GM19193 (cell line): Measurements from ENCODE around the gene EIF4EBP3.

Experiments
- POLR2A ChIP-seq: IDR thresholded peaks from 4 replicates; pipeline ENCODE4 v1.6.1; 2011; ENCODE audit not compliant: insufficient read depth, insufficient read length; ENCODE audit errors: extremely low read depth

EIF4EBP3 gene

GRCh38 chr5:140565024-140565779, 17.7 kb downstream of the EIF4EBP3 start:
- TF ChIP-seq POLR2A, result no peak

- TF ChIP-seq POLR2A, result no peak
These were observed 18.3 kb downstream of the EIF4EBP3 start for GRCh38 chr5:140565780-140566095.

GRCh38 chr5:140566665-140567064, 19.2 kb downstream of the EIF4EBP3 start:
- no peak for TF ChIP-seq POLR2A

- TF ChIP-seq POLR2A, result no peak
These were observed 19.8 kb downstream of the EIF4EBP3 start for GRCh38 chr5:140567136-140567818.

GRCh38 chr5:140567871-140568270, 20.4 kb downstream of the EIF4EBP3 start:
- TF ChIP-seq POLR2A, result no peak

GRCh38 chr5:140568443-140569063, 21.1 kb downstream of the EIF4EBP3 start:
- TF ChIP-seq POLR2A, result peak; percentile 17

- peak; percentile 3 for TF ChIP-seq POLR2A
These were observed 21.7 kb downstream of the EIF4EBP3 start for GRCh38 chr5:140569197-140569596.

- no peak for TF ChIP-seq POLR2A
These were observed 22.6 kb downstream of the EIF4EBP3 start for GRCh38 chr5:140570058-140570457.

GRCh38 chr5:140570488-140570887, 23.0 kb downstream of the EIF4EBP3 start:
- TF ChIP-seq POLR2A, result no peak

- no peak for TF ChIP-seq POLR2A
These were observed 23.6 kb downstream of the EIF4EBP3 start for GRCh38 chr5:140571105-140571504.

GRCh38 chr5:140573683-140574082, 26.2 kb downstream of the EIF4EBP3 start:
- no peak for TF ChIP-seq POLR2A

- TF ChIP-seq POLR2A, result no peak
These were observed 26.7 kb downstream of the EIF4EBP3 start for GRCh38 chr5:140574165-140574564.

GRCh38 chr5:140575309-140575708, 27.8 kb downstream of the EIF4EBP3 start:
- TF ChIP-seq POLR2A, result no peak

- no peak for TF ChIP-seq POLR2A
These were observed 29.3 kb downstream of the EIF4EBP3 start for GRCh38 chr5:140576776-140577201.

GRCh38 chr5:140587495-140587894, 40.0 kb downstream of the EIF4EBP3 start:
- no peak for TF ChIP-seq POLR2A
